Fibroblast of villous mesenchyme (primary cell): ENCODE measurements around the gene POPDC3. TPM values are rescaled to one million over a fixed set of nuclear protein-coding genes. Genes with fewer than 3 reads are reported as not detected.

Experiments used
- DNase-seq: peaks from one replicate; pipeline ENCODE4 v3.0.0-alpha.2; 2010; ENCODE audit warnings: low read depth
- H3K4me3 ChIP-seq: 2 replicates; pipeline ENCODE4 v1.5.1; 2011; ENCODE audit warnings: low read depth, mild to moderate bottlenecking, low read length
- CTCF ChIP-seq: IDR thresholded peaks from 2 replicates; pipeline ENCODE4 v1.5.1; 2012; ENCODE audit warnings: low read depth, mild to moderate bottlenecking, low read length; ENCODE audit not compliant: insufficient read depth
- total RNA-seq: library from RNA; depleted of rRNA; stranded (reverse); fragments of >200 nt; gene quantifications from 2 replicates; pipeline ENCODE4 v1.2.3, GENCODE V29; 2012

The POPDC3 gene
- total RNA-seq, 1 donor, result 19.4 TPM

GRCh38 chr6:105191351-105191750, 11.5 kb upstream of the POPDC3 start:
- no peak overlapping the region for H3K4me3 ChIP-seq

GRCh38 chr6:105189026-105189820, 9.4 kb upstream of the POPDC3 start:
- no peak for TF ChIP-seq CTCF
- no peak for DNase-seq
- H3K4me3 ChIP-seq, result no peak overlapping the region

More at GRCh38 chr6:105191351-105191750, 11.5 kb upstream of the POPDC3 start:
- TF ChIP-seq CTCF, result no peak
- no peak for DNase-seq

- H3K4me3 ChIP-seq, result no peak overlapping the region
- DNase-seq, result no peak
- TF ChIP-seq CTCF, result no peak
Measured at GRCh38 chr6:105188251-105188650, 8.4 kb upstream of the POPDC3 start.

- DNase-seq, result peak; percentile 42
- TF ChIP-seq CTCF, result no peak
- H3K4me3 ChIP-seq, result no peak overlapping the region
Measured at GRCh38 chr6:105186576-105186975, 6.8 kb upstream of the POPDC3 start.

GRCh38 chr6:105184921-105185320, 5.1 kb upstream of the POPDC3 start:
- TF ChIP-seq CTCF, result no peak
- no peak overlapping the region for H3K4me3 ChIP-seq
- DNase-seq, result no peak

DNA sequence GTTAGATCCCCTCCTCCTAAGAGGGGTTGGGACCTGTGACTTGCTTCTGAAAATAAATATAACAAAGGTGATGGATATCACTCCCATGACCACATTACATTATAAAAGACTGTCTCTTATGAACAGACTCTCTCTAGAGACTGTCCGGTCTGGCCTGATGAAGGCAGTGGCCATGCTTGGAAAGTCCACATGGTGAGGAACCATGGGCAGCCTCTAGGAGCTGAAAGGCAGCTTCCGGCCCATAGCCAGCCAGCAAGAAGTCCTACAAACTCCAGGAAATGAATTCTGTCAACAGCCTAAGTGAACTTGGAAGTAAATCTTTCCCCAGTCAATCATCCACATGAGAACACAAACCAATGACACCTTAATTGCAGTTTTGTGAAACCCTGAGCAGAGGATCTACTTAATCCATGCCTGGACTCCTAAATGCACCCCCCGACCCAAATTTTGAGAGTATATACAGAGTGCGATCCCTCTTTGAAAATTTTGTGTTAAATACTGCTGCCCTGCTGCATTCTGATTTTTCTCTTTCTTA, 2.2 kb upstream of the POPDC3 start:
- H3K4me3 ChIP-seq, result no peak overlapping the region
- no peak for TF ChIP-seq CTCF
- no peak for DNase-seq

DNA sequence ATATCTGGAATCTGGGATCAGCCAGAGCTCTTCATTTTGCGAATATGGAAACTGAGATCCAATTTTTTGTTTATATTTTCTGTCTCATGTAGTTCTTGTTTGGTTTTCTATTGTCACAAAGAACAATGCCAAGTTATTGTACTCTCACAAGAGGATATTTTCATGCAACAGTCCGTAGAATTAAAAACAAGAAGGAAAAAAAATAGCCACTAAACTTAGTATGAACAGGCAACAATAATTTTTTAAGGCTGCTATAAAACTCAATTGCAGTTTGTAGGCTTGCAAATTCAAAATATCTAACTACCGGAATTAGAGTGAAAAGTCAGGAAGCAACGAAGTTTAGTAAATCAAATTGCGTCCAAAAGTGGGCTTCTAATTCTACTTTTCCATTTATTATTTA, 1.2 kb downstream of the POPDC3 start:
- no peak overlapping the region for H3K4me3 ChIP-seq
- TF ChIP-seq CTCF, result no peak

More for the DNA sequence above, 1.2 kb downstream of the POPDC3 start:
- no peak for DNase-seq
